ENCODE data around the gene SRI.

SRI gene

DNA sequence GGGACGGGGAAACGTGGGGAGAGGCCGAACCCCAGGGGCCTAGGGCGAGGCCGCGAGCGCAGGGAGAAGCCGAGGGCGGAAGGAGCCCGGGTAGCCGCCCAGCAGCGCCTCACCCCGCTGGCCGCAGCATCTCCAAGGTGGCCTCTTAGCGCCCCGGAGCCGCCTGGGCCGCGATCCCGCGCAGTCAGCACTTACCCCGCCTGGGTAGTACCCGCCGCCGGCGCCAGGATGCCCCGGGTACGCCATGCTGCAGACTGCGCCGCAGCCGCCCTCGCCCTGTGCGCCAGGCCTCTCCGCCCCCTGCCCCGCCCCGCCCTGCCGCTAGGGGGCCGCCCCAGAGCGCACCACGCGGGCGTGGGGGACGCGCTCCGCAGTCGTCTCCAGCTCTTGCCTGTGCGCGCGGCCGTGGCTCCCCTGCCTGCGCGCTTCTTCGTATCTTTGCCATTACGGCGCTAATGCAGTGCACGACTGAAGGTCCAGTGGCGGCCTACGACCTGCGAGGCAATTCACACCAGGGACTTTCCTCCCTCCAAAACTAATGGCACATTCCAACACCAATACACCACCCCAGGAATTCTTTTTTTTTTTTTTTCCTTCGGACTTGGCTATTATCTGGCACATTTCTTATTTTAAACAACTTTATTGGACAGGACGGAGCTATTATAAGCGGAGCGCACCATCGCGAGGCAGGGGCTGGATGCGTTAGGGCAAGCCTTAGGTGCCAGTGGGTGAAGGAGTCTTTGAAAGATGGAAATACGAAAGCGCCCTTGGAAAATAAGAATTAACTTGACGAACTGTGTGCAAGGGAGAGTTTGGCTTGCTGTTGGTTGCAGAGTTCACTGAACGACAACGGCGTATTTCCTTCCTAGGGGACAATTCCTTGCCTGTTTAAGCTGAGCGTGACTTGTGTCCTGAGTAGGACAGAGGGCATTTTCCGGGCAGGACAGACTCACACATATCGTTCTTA is at the start of gene SRI:
SRI (minus strand) TSS at position 258 of the 967 bp plus-strand sequence; CDS start at position 246, 12 bp downstream.
- TF ChIP-seq, protein P1, sequence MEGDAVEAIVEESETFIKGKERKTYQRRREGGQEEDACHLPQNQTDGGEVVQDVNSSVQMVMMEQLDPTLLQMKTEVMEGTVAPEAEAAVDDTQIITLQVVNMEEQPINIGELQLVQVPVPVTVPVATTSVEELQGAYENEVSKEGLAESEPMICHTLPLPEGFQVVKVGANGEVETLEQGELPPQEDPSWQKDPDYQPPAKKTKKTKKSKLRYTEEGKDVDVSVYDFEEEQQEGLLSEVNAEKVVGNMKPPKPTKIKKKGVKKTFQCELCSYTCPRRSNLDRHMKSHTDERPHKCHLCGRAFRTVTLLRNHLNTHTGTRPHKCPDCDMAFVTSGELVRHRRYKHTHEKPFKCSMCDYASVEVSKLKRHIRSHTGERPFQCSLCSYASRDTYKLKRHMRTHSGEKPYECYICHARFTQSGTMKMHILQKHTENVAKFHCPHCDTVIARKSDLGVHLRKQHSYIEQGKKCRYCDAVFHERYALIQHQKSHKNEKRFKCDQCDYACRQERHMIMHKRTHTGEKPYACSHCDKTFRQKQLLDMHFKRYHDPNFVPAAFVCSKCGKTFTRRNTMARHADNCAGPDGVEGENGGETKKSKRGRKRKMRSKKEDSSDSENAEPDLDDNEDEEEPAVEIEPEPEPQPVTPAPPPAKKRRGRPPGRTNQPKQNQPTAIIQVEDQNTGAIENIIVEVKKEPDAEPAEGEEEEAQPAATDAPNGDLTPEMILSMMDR (IDR thresholded peaks at IDR 0.05) = peak; percentile 51

DNA sequence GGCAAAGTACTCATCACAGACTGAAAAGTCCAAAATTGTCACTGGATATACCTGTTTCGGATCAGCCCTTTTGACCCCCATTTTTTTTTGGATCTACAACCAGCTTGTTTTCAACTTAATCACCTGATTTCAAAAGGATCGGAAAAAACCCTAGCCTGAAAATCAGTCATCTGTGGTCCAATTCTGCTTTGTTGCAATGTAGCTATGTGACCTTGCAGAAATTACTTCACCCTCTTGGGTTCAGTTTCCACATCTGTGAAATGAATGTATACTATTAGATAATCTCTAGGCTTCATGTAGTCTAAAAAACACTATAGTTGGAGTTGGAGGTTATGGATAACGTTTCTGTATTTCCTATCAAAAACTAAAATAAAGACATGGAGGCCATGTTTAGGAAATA is 49.7 kb upstream of the SRI start:
- TF ChIP-seq, protein P1 (IDR thresholded peaks at IDR 0.05) = no peak

- TF ChIP-seq, protein P1 (IDR thresholded peaks at IDR 0.05) = no peak
Observed at GRCh38 chr7:88268858-88269257, 49.0 kb upstream of the SRI start.

DNA sequence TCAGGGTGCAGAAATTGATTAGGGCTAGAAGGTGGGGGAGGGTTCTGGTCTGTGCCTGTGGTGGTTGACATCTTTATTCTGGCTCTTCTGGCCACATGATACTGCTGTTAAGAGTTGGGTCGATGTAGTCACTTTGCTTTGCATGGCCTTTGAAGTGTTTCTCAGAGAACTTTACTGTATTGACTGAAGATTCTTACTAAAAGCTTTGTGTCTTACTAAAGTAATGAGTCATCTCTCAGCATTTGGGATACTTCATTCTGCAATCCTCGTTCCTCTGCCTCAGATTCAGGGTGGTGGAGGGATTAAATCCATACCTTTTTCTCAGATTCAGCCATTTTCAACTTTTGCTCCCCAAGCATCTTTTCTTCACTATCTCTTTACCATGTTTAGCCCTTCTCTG is 48.2 kb upstream of the SRI start:
- TF ChIP-seq, protein P1 (IDR thresholded peaks at IDR 0.05) = no peak

GRCh38 chr7:88267421-88267820 is 47.6 kb upstream of the SRI start:
- TF ChIP-seq, protein P1 (IDR thresholded peaks at IDR 0.05) = no peak

GRCh38 chr7:88262562-88262961 is 42.7 kb upstream of the SRI start:
- TF ChIP-seq, protein P1 (IDR thresholded peaks at IDR 0.05) = no peak

- TF ChIP-seq, protein P1 (IDR thresholded peaks at IDR 0.05) = no peak
Observed at GRCh38 chr7:88260719-88261118, 40.9 kb upstream of the SRI start.

All from LNCAP (cell line).